ENCODE results near the gene PTPRD. TPM values are rescaled to one million over a fixed set of nuclear protein-coding genes. Genes with fewer than 3 reads are reported as not detected.

Gene PTPRD
- total RNA-seq, 3 donors from 2014 or later (not counting 1 experiment from before 2014, with no cell fraction given) = 0.05 to 0.68 TPM; not detected in 1

- intact Hi-C loops (cut with micrococcal nuclease) = no loop called here
- Mint-ChIP-seq H3K4me3 (no peak overlapping the region), H3K4me1 (no peaks in the 10 kb centered on the region), H3K36me3 (peaks cover 11% of the 10 kb centered on the region), H3K27ac (no peak overlapping the region), H3K27me3 (ENCODE audit: low read depth in 2 of 2) (no peaks in the 10 kb centered on the region), H3K9me3 (peaks cover 0 to 5% of the 10 kb centered on the region in 2 donors)
- no peak for DNase-seq
- no peak for ATAC-seq
- no peak overlapping the region for H3K27ac ChIP-seq (ENCODE audit: low read length)
- 56% methylated on average over 1 of the region's 2 CpGs for WGBS (ENCODE audit: insufficient coverage)
- H3K27me3 ChIP-seq (ENCODE audit: control insufficient read depth, insufficient read depth, low read length) = no peaks in the 10 kb centered on the region
- TF ChIP-seq CTCF (IDR thresholded peaks at IDR 0.05) = no peak
- no peaks in the 10 kb centered on the region for H3K4me1 ChIP-seq (ENCODE audit: control insufficient read depth, insufficient read depth, low read length)
- H3K36me3 ChIP-seq (ENCODE audit: control insufficient read depth, insufficient read depth, low read length) = no peaks in the 10 kb centered on the region
- H3K4me3 ChIP-seq (ENCODE audit: low read length) = no peak overlapping the region
- no peaks in the 10 kb centered on the region for H3K9me3 ChIP-seq (ENCODE audit: control insufficient read depth, insufficient read depth, low read length)
Measured at GRCh38 chr9:8280811-8281210, 2332.0 kb downstream of the PTPRD start.

- Histone ChIP-seq H3K27ac (ENCODE audit: low read length) (no peak overlapping the region), H3K4me1 (ENCODE audit: control insufficient read depth, insufficient read depth, low read length) (no peaks in the 10 kb centered on the region), H3K9me3 (ENCODE audit: control insufficient read depth, insufficient read depth, low read length) (peaks cover 4% of the 10 kb centered on the region), H3K36me3 (ENCODE audit: control insufficient read depth, insufficient read depth, low read length) (no peaks in the 10 kb centered on the region), H3K4me3 (ENCODE audit: low read length) (no peak overlapping the region), H3K27me3 (ENCODE audit: control insufficient read depth, insufficient read depth, low read length) (no peaks in the 10 kb centered on the region)
- intact Hi-C loops (cut with micrococcal nuclease) = no loop called here
- peaks cover 0 to 5% of the 10 kb centered on the region in 2 donors for H3K9me3 Mint-ChIP-seq
- no peaks in the 10 kb centered on the region for H3K27me3 Mint-ChIP-seq (ENCODE audit: low read depth in 2 of 2)
- H3K4me3 Mint-ChIP-seq = no peak overlapping the region
- no peak for TF ChIP-seq CTCF (IDR thresholded peaks at IDR 0.05)
- no peaks in the 10 kb centered on the region for H3K4me1 Mint-ChIP-seq
- peaks cover 11% of the 10 kb centered on the region for H3K36me3 Mint-ChIP-seq
- WGBS (ENCODE audit: insufficient coverage) = 89% methylated on average over 3 of the region's 3 CpGs
- H3K27ac Mint-ChIP-seq = no peak overlapping the region
- DNase-seq = no peak
- ATAC-seq = no peak
Measured at GRCh38 chr9:8278048-8278447, 2334.8 kb downstream of the PTPRD start.

- Histone ChIP-seq H3K4me3 (ENCODE audit: low read length) (no peak overlapping the region), H3K36me3 (ENCODE audit: control insufficient read depth, insufficient read depth, low read length) (no peaks in the 10 kb centered on the region), H3K9me3 (ENCODE audit: control insufficient read depth, insufficient read depth, low read length) (no peaks in the 10 kb centered on the region), H3K27ac (ENCODE audit: low read length) (no peak overlapping the region), H3K27me3 (ENCODE audit: control insufficient read depth, insufficient read depth, low read length) (no peaks in the 10 kb centered on the region), H3K4me1 (ENCODE audit: control insufficient read depth, insufficient read depth, low read length) (no peaks in the 10 kb centered on the region)
- intact Hi-C loops (cut with micrococcal nuclease) = no loop called here
- ATAC-seq (no peak), DNase-seq (no peak)
- no peak for TF ChIP-seq CTCF (IDR thresholded peaks at IDR 0.05)
- Mint-ChIP-seq H3K4me3 (no peak overlapping the region), H3K36me3 (no peaks in the 10 kb centered on the region), H3K9me3 (no peaks in the 10 kb centered on the region), H3K4me1 (no peaks in the 10 kb centered on the region), H3K27me3 (ENCODE audit: low read depth in 2 of 2) (peaks cover 3 to 7% of the 10 kb centered on the region in 2 donors), H3K27ac (no peak overlapping the region)
Measured at GRCh38 chr9:8270235-8270634, 2342.6 kb downstream of the PTPRD start.

GRCh38 chr9:8268881-8269280 is 2343.9 kb downstream of the PTPRD start:
- H3K4me1 ChIP-seq (ENCODE audit: control insufficient read depth, insufficient read depth, low read length) = no peaks in the 10 kb centered on the region
- no peak overlapping the region for H3K27ac Mint-ChIP-seq
- no peak overlapping the region for H3K27ac ChIP-seq (ENCODE audit: low read length)
- no peaks in the 10 kb centered on the region for H3K27me3 ChIP-seq (ENCODE audit: control insufficient read depth, insufficient read depth, low read length)
- no peak overlapping the region for H3K4me3 ChIP-seq (ENCODE audit: low read length)
- no peaks in the 10 kb centered on the region for H3K4me1 Mint-ChIP-seq
- WGBS (ENCODE audit: insufficient coverage) = 64% methylated on average over 1 of the region's 1 CpG
- TF ChIP-seq CTCF (IDR thresholded peaks at IDR 0.05) = no peak
- intact Hi-C loops (cut with micrococcal nuclease) = no loop called here
- no peaks in the 10 kb centered on the region for H3K36me3 ChIP-seq (ENCODE audit: control insufficient read depth, insufficient read depth, low read length)
- no peak for ATAC-seq
- no peaks in the 10 kb centered on the region for H3K9me3 Mint-ChIP-seq
- no peak for DNase-seq
- H3K27me3 Mint-ChIP-seq (ENCODE audit: low read depth in 2 of 2) = peaks cover 3 to 7% of the 10 kb centered on the region in 2 donors
- H3K4me3 Mint-ChIP-seq = no peak overlapping the region
- no peaks in the 10 kb centered on the region for H3K36me3 Mint-ChIP-seq
- H3K9me3 ChIP-seq (ENCODE audit: control insufficient read depth, insufficient read depth, low read length) = no peaks in the 10 kb centered on the region
